NCI-H82 treated with DMSO at 0.1 percent for 48 hours (cell line): Measurements from ENCODE around the gene OR2V1.
"Not testable (repeated sequence)": the region's sequence is repeated elsewhere in the genome, so short reads cannot be mapped to it uniquely, and the experiment has no call there.

ENCODE experiments used
- DNase-seq: peaks from one replicate; lab custom pipeline; 2025; ENCODE audit not compliant: unreplicated experiment; lab: John Stamatoyannopoulos, UW

The OR2V1 gene

GRCh38 chr5:181129601-181130000, 1.4 kb downstream of the OR2V1 start:
- DNase-seq, result no peak

- no peak for DNase-seq
Observed at GRCh38 chr5:181127907-181128626, 2.9 kb downstream of the OR2V1 start.

GRCh38 chr5:181127456-181127855, 3.5 kb downstream of the OR2V1 start:
- DNase-seq, result no peak

GRCh38 chr5:181126841-181127240, 4.1 kb downstream of the OR2V1 start:
- DNase-seq, result no peak

- DNase-seq, result no peak
Observed at GRCh38 chr5:181124526-181124925, 6.4 kb downstream of the OR2V1 start.

GRCh38 chr5:181121675-181122561, 9.1 kb downstream of the OR2V1 start:
- DNase-seq, result no peak

- DNase-seq, result no peak
Observed at GRCh38 chr5:181120761-181121160, 10.2 kb downstream of the OR2V1 start.

- DNase-seq, result no peak
Observed at GRCh38 chr5:181120306-181120705, 10.7 kb downstream of the OR2V1 start.

- DNase-seq, result no peak
Observed at GRCh38 chr5:181119105-181119504, 11.9 kb downstream of the OR2V1 start.

GRCh38 chr5:181118369-181118768, 12.6 kb downstream of the OR2V1 start:
- DNase-seq, result no peak

- no peak for DNase-seq
Observed at GRCh38 chr5:181114844-181115778, 15.9 kb downstream of the OR2V1 start.

- no peak for DNase-seq
Observed at GRCh38 chr5:181114284-181114843, 16.6 kb downstream of the OR2V1 start.

GRCh38 chr5:181113572-181113971, 17.4 kb downstream of the OR2V1 start:
- DNase-seq, result not testable (repeated sequence)

- DNase-seq, result no peak
Observed at GRCh38 chr5:181112476-181112875, 18.5 kb downstream of the OR2V1 start.

GRCh38 chr5:181111010-181111409, 20.0 kb downstream of the OR2V1 start:
- no peak for DNase-seq

GRCh38 chr5:181109489-181110013, 21.4 kb downstream of the OR2V1 start:
- no peak for DNase-seq

GRCh38 chr5:181108578-181109165, 22.3 kb downstream of the OR2V1 start:
- DNase-seq, result no peak

- no peak for DNase-seq
Observed at GRCh38 chr5:181107699-181108098, 23.3 kb downstream of the OR2V1 start.

GRCh38 chr5:181105391-181106025, 25.5 kb downstream of the OR2V1 start:
- DNase-seq, result no peak
